OCI-M2 (cell line): ENCODE results near the gene TBC1D25.
"Not testable (repeated sequence)": the region's sequence is repeated elsewhere in the genome, so short reads cannot be mapped to it uniquely, and the experiment has no call there.

ENCODE experiments used
- DNase-seq: peaks from one replicate; lab custom pipeline; 2025; ENCODE audit not compliant: unreplicated experiment; lab: John Stamatoyannopoulos, UW

Gene TBC1D25

DNA sequence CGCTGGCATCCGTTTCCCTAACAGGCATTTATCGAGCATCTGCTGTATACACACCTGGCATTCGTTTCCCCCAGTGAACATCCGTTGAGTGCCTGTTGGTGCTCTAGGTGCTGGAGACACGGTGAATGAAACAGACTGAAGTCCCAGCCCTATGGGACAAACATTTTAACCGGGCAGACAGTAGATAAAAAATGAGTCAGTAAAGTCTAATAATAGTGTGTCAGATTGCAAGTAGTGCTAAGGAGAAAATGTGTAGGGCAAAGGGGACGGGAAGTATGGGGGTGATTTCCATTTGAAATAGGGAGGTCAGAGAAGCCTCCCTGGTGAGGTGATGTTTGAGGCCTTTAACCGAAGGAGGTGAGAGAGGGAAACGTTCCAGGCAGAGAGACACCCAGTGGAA, 23.2 kb upstream of the TBC1D25 start:
- DNase-seq = no peak

GRCh38 chrX:48516987-48517386, 22.5 kb upstream of the TBC1D25 start:
- DNase-seq = no peak

DNA sequence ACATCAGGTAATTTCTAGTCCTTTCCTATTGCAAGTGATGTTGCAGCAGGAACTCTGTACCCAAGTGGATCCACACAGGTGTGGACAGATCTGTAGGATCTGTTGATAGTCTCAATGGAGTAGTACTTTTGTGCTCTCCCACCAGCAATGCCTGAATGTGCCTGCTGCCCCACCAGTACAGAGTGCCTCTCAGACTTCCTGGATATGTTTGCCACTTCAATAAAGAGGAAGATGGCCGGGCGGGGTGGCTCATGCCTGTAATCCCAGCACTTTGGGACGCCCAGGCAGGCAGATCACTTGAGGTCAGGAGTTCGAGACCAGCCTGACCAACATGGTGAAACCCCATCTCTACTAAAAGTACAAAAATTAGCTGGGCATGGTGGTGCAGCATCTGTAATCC, 20.0 kb upstream of the TBC1D25 start:
- not testable (repeated sequence) for DNase-seq

DNA sequence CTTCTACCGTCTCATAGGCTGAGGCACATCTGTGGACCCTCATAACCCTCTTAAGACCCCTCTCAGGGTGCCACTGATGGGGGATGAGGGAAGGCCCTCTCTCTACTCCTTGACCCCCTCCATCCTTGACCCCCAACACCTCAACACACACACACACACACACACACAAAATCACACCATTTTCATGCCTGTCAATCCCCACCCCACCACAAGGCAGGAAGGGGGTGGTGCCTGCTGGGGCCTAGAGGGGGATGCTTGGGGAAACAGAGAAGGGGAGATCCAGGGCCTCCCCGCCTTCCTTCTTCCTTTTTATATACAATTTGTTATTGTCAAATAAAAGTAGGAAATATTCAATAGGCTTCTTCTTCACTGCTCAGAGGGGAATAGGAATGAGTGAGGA, 19.1 kb upstream of the TBC1D25 start:
- no peak for DNase-seq

GRCh38 chrX:48520976-48521352, 18.6 kb upstream of the TBC1D25 start:
- DNase-seq = no peak

- DNase-seq = peak; percentile 33
Observed at GRCh38 chrX:48521353-48522243, 17.9 kb upstream of the TBC1D25 start, which contains the start of gene EBP. EBP (plus strand) TSS chrX:48521808; CDS start chrX:48523772, 1,964 bp downstream.

DNA sequence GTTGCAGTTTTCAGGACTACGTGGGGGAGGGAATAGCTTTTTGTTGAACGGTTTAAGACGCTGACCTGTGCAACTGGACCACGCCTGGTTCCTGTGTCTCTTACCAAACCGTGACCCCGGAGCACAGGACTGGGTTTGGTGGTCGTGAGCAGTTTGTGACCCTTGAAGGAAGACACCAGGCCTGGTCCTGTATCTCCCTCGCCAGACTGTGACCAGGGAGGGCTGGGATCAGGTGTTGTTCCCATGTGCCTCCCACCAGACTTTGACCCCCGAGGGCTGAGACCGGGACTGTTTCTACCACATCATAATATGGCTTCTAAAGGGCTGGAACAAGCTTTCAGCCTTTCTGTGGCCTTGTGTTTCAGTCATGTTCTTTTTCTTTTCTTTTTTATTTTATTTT, 17.2 kb upstream of the TBC1D25 start:
- no peak for DNase-seq

DNA sequence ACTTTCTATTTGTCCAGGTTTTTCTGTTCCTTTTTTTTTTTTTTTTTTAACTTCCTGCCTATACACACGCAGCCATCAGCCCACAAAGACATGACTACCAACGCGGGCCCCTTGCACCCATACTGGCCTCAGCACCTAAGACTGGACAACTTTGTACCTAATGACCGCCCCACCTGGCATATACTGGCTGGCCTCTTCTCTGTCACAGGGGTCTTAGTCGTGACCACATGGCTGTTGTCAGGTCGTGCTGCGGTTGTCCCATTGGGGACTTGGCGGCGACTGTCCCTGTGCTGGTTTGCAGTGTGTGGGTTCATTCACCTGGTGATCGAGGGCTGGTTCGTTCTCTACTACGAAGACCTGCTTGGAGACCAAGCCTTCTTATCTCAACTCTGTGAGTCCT, 15.8 kb upstream of the TBC1D25 start:
- DNase-seq = no peak

DNA sequence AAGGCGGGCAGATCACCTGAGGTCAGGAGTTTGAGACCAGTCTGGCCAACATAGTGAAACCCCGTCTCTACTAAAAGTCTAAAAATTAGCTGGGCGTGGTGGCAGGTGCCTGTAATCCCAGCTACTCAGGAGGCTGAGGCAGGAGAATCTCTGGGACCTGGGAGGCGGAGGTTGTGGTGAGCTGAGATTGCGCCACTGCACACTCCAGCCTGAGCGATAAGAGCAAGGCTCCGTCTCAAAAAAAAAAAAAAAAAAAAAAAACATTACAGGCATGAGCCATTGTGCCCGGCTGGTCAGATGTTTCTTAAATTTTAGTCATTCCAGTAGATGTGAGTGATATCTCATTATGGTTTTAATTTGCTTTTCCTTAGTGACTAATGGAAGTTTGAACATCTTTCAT, 13.7 kb upstream of the TBC1D25 start:
- DNase-seq = not testable (repeated sequence)

- DNase-seq = no peak
Observed at GRCh38 chrX:48530736-48531135, 8.8 kb upstream of the TBC1D25 start.

GRCh38 chrX:48531358-48531959, 8.1 kb upstream of the TBC1D25 start:
- no peak for DNase-seq

DNA sequence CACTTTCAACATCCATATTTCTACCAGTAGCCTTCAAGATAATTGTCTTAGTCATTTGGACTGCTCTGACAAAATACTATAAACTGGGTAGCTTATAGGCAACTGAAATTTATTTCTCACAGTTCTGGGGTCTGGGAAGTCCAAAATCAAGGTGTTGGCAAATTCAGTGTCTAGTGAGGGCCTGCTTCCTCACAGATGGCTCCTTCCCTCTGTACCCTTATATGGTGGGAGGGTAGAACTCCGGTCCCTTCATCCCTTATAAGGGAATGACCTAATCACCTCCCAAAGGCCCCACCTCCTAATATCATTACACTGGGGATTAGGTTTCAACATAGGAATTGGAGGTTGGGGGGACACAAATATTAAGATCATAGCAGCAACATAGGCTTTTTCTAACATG, 7.4 kb upstream of the TBC1D25 start:
- no peak for DNase-seq

DNA sequence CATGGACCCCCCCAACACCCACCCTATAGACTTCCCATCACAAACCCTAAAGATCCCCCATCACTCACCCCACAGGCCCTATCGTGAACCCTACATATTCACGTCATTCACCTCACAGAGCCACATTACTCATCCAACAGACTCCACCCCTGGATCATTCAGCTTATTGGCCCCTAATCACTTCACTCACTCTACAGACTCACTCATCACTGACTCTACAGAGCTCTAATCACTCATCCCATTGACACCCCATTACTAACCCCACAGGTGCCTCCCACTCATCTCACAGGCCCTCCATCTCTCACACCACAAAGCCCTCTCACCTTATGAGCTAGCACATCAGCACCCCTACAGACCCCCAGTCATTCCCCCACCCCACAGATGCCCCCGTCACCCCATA, 6.3 kb upstream of the TBC1D25 start:
- no peak for DNase-seq

DNA sequence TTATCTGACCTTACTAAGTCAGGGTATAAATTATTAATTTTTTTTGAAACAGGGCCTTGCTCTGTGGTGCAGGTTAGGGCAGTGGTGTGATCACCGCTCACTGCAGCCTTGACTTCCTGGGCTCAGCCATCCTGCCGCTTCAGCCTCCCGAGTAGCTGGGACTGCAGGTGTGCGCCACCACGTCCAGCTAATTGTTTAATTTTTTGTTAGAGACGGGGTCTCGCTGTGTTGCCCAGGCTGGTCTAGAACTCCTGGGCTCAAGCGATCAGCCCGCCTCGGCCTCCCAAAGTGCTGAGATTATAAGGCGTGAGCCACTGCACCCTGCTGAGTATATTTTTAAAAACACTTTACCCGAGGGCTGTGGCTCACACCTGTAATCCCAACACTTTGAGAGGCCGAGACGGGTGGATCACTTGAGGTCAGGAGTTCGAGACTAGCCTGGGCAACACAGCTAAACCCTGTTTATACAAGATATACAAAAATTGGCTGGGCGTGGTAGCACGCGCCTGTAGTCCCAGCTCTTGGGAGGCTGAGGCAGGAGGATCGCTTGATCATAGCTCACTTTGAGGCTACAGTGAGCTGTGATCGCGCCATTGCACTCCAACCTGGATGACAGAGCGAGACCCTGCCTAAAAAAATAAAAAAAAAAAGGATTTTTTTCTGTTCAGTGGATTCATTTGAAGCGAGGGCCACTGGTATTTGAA, 721 bp upstream of the TBC1D25 start:
- no peak for DNase-seq

DNA sequence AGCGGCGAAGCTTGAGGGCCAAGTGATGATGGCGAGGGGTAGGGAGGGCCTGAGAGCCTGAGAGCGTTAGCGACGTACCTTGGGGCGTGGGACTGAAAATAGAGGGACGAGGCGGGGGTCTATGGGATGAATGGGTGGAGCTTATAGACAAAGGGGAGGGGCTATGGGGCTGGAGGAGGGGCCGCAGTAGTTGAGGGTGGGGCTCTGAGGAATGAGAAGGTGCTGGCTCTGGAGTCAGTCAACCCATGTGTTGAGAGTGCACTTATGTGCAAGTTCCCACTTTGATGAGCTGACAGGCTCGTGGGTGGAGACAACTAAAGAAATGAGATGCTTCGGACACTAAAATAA, 488 bp downstream of the TBC1D25 start:
- no peak for DNase-seq

DNA sequence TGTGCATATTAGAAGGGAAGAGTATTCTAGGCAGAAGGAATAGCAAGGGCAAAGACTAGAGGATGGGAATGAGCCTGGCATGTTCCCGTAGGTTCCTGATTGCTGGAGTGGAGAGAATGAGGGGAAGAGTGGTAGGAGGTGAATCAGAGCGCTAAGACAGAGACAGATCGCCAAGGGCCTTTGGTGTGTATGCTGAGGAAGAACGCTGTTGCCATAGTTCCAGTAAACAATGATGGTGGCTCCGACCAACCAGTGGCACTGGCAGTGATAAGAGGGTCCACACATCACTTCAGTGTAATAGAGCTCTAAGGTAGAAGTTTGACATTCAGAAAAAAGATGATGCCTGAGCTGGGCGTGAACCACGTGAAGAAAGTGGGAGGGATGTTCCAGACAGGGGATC, 966 bp downstream of the TBC1D25 start:
- DNase-seq = no peak

DNA sequence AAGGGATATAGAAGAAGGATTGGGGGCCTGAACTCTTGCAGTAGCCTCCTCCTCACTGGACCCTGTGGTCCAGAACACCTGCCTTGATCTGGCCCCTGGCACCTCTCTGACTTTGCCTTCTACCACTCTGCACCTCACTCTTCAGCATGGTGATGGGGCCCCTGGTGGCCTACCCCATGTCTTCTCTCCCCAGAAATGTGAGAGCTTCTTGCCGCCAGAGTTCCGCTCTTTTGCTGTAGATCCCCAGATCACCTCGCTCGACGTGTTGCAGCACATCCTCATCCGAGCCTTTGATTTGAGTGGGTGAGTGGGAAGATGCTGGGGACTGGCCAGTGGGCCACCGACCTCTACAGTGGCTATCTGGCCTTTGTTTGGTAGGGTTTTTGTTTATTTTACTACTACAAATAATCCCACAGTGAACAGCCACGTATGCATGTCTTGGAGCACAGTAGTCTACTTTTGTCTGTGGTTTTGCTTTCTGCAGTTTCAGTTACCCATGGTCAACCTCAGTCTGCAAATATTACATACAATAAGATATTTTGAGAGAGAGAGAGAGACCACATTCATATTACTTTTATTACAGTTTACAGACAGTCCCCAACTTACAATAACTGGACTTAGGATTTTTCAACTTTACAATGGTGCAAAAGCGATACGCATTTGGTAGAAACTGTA, 1.8 kb downstream of the TBC1D25 start:
- DNase-seq = no peak

- DNase-seq = no peak
Observed at GRCh38 chrX:48548871-48549270, 9.4 kb downstream of the TBC1D25 start.

- DNase-seq = not testable (repeated sequence)
Observed at GRCh38 chrX:48555731-48556325, 16.3 kb downstream of the TBC1D25 start.

DNA sequence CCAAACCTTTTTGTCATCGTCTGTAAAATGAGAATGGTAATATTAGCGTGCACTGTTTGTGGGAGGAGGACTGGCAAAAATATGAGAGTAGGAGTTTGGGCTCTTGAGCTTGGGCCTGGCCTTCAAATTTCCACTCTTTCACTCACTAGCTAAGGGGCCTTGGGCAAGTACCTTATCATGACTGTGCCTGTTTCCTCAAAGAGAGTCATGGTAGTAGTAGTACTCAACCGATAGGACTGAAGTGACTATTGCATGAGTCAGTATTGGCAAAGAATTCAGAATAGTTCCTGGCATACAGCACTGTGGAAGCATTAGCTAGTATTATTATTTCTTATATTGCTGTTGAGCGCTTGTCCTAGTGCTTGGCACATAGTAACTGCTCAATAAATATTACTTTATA, 18.8 kb downstream of the TBC1D25 start:
- no peak for DNase-seq

- no peak for DNase-seq
Observed at GRCh38 chrX:48559636-48560035, 20.1 kb downstream of the TBC1D25 start.
